NCI-H82 (cell line): ENCODE measurements around the gene SFSWAP.
"Not testable (repeated sequence)": the region's sequence is repeated elsewhere in the genome, so short reads cannot be mapped to it uniquely, and the experiment has no call there.

ENCODE experiments used
- DNase-seq: peaks from one replicate; lab custom pipeline; 2025; lab: John Stamatoyannopoulos, UW

Gene SFSWAP

DNA sequence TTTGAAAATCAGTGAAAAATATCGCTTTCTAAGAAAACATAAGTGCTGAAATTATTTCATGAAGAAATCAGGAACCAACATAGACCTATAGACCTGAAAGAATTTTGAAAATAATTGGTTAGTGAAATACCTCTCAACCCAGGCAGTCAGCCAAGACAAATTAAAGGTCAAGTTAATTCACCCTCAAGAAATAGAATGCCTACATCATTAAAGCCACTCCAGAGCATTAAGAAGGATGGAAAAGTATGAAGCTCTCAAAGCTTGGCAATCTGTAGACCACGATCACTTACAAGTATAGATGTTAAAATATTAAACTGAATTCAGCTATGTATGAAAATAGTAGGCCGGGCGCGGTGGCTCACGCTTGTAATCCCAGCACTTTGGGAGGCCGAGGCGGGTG, 48.3 kb downstream of the SFSWAP start:
- no peak for DNase-seq

DNA sequence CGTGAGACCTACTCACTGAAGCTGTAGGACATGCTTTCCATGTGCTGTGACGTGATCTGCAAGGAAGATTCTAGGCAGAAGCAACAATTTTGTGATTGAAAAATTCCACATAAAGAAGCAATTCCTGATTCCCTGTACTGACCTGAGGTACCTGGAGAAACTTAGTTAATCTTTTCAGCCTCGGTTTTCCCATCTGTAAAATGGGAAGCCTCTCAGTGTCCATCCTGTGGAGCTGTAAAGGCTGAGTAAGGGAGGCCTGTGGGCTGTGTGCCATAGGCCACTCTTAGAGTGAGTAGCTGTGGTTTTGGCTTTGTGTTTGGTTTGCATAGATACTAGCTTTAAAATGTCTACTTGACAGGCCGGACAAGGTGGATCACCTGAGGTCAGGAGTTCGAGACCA, 50.7 kb downstream of the SFSWAP start:
- DNase-seq, result no peak

DNA sequence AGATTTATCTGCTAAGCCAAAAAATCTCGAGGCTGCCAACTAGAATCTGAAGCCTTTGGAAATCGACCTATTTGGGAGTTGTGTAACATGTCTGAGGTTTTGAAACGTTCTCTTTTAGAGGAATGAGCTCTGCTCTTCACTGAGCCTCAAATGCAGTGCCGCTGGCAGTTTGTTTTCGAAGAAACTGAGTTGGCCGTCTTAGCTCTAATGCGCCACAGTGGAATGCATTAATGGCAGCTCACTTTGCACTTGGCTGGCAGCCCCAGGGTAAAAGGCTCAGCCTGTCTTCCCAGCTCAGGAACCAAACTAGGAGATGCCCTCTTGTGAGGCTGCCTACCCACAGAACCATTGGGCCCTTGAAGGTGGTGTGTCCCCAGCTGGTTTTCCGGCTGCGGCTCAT, 53.8 kb downstream of the SFSWAP start:
- DNase-seq, result no peak

DNA sequence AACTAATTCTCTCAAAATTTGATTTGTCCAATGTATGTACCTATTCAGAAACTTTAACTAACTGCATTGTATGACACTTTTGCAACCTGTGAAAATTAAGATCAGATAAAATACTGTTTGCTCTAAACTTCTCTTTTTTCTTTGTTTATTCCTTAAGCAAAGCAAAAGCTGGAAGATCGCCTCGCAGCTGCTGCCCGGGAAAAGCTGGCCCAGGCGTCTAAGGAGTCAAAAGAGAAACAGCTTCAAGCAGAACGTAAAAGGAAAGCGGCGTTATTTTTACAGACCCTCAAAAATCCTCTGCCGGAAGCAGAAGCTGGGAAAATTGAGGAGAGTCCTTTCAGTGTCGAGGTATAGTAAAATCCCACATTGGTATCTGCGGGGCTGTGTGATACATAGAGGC, 55.1 kb downstream of the SFSWAP start:
- DNase-seq, result no peak

DNA sequence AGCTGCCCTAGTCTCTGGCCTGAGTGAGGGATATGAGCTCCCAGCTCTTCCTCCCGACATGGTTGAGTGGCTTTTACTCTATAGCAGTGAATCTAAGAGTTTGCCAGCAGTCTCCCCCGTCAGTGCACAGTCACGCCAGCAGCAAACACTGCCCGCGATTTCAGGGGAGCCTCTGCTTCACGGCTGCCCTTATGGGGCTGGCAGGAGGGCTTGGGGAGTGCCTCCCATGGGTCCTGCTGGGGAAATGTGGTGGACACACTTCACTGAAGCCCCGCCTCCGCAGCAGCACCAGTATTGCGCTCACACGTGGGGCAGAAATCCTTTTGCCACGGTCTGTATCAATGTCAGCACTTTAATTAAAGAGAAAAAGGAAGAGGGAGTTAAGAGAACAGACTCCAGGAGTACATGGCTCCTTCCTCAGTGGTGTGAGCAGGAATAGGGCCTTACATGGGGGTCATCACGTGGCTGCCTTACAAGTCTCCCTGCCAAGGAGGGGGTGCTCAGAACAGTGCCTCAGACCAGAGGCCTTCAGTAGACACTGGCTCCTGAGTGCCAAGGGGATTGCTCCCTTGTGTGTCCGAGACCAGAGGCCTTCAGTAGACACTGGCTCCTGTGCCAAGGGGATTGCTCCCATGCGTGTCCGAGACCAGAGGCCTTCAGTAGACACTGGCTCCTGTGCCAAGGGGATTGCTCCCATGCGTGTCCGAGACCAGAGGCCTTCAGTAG, 55.7 kb downstream of the SFSWAP start:
- no peak for DNase-seq

DNA sequence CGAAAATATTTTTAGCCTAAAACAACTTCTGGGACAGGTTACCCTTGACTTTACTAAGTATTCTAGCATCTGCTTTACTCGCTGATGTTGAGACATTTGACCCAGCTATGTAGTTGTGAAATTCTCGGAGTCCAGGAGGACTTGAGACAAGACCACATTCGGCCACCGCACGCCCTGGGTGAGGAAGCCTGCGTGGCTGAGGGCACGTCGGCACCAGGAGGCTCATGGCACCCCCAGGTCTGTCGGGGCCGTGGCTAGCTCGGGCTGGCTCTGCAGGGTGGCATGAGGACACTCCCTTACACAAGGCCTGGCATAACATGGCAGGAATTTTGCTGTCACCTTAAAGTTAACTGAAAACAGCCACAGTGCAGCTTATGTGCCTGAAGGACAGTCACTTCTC, 59.2 kb downstream of the SFSWAP start:
- DNase-seq, result no peak

DNA sequence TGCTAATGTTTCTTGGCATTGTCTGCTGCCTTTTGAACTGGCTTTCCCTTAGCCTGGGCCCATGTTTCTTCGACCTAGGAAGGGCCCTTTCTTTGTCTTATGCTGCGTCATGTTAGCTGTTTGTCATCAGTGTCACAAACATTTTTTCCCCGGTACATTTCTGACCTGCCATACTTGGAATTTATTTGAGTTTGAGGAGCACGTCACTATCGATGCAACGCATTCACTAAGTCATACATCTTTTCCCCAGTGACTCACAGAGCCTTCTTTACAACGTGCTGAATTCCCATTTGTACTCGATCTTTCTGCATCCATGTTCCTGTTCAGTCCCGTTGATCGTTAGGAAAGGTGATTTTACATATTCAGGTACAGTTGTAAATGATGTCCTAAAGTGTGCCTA, 61.1 kb downstream of the SFSWAP start:
- no peak for DNase-seq

DNA sequence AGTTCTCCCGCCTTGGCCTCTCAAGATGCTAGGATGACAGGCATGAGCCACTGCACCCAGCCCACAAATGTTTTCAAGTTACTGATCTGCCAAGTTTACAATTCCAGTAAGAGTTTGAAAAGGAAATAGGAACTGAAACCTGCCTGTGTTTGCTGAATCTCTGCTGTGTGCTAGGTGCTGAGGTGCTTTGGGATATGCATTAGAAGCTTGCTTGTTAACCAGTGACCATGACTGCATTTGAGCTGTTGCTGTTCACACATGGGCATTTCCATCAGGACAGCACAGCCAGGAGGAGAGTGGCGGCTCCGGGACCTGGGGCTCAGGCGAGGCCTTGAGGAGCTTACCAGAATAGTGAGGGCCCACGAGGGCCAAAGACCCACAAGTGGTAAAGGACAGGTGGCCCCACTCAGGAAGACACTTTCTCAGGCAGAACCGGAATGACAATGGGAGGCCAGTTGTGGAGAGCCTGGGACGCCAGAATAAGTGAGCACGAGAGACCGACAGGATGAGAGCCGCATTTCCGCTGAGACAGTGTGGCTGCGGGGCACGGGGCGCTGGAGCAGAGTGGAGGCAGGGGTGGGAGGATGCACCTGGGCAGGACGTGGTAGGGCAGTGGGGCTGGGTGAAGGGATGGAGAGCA, 62.8 kb downstream of the SFSWAP start:
- no peak for DNase-seq

DNA sequence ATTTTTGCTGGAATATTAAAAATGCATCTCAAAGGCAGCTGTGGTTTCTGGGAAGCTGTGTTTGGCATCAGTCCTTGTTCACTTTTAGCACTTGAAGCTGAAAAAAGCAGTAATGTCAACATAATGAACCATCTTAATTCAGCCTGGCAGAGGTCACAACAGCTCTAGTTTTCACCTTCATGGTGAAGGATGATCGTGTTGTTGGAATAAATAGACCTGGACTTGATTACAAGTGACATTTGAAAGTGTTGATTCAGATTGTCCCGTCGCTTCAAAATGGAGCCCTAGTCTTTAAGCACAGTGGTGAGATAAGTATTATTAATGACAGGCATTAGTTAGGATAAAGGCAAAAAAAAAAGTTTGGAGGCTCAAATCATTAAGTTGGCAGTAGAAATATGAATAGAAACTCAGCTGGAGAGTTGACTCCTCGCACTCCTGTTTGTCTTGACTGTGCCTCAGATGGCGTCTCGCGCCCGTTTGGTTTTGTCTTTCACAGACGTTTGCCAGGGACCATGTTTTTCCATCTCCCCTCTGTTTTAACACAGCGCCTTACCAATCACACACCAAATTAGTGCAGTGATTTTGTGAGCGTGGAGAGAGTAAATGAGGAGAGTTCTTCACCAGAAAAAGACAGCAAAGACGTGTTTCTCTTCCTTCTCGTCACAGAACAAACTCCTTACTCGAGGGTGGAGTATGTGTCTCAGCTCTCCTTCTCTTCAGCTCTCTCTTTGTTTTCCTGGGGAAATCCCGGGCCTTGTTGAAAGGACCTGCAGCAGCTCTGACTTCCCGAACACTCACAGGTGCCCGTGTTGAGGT, 63.9 kb downstream of the SFSWAP start:
- DNase-seq, result no peak

DNA sequence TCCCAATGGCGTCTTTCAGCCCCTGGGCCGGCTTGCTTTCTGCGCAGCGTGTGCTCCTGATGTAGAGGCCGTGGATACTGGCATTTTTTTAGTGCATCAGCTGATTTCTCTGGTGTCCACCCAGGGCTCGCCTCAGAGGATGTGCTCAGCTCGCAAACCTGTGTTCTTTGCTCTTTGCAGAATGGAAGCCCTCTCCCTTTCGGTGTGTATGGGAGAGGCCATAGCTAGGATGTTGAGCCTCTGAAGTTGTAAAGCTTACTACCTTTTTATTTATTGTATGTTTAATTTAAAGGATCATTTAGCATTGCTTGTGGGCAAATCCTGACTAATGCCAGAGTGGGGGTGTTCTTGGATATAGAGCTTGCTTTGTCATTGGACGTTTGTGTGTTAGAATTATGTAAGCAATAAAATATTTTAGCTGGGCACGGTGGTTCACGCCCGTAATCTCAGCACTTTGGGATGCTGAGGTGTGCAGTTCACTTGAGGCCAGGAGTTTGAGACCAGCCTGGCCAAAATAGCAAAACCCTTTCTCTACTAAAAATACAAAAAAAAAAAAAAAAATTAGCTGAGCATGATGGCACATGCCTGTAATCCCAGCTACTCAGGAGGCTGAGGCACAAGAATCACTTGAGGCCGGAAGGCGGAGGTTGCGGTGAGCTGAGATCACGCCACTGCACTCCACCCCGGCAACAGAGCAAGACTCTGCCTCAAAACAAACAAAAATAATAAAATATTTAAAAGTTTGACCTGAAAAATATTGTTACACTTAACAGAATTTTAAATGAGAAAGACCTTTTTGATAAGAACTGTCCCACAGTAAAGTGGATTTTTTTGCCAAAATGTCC, 64.7 kb downstream of the SFSWAP start:
- DNase-seq, result no peak

DNA sequence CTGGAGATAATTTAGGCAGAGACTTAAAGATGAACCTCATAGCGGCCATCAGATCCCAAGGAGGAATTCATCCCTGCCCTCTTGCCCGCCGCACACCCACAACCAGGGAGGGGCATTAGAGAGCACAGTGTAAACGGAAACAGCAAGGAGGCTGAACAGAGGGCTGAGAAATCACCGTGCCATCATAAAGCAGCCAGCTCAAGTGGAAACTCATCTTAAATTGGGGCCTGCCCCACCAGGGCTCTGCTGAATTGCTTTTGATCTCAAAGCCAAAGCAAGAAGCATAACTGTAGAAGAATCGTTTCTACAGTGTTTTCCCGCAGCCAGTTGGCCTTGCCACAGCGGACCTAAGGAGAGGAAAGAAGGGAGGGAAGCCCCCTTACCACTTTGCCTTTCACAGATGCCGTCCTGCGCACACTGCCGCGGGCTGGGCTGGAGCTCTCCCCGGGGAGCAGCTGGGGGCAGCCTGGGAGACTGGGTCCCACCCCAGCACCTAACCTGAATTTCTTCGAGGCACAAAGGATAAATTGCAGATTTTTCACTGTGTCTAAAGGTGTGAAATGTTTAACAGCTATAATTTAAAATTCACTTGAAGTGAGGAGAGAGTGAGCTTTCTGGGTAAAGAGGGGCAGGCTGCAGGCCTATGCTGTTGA, 65.5 kb downstream of the SFSWAP start:
- no peak for DNase-seq

DNA sequence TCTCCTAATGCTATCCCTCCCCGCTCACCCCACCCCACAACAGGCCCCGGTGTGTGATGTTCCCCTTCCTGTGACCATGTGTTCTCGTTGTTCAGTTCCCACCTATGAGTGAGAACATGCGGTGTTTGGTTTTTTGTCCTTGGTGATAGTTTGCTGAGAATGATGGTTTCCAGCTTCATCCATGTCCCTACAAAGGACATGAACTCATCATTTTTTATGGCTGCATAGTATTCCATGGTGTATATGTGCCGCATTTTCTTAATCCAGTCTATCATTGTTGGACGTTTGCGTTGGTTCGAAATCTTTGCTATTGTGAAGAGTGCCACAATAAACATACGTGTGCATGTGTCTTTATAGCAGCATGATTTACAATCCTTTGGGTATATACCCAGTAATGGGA, 66.4 kb downstream of the SFSWAP start:
- DNase-seq, result not testable (repeated sequence)

DNA sequence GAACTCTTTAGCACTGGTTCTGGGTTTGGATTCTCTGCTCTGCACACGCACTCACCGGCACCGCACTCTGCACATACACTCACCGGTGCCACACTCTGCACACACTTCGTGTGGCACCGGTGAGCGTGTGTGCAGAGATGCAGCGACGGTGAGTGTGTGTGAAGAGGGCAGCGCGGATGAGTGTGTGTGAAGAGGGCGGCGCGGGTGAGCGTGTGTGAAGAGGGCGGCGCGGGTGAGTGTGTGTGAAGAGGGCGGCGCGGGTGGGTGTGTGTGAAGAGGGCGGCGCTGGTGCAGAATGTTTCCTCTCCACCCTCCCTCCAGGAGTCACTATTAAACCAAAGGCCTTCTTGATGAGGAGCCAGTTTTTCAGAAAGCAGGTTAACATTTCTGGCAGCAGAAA, 68.1 kb downstream of the SFSWAP start:
- no peak for DNase-seq

DNA sequence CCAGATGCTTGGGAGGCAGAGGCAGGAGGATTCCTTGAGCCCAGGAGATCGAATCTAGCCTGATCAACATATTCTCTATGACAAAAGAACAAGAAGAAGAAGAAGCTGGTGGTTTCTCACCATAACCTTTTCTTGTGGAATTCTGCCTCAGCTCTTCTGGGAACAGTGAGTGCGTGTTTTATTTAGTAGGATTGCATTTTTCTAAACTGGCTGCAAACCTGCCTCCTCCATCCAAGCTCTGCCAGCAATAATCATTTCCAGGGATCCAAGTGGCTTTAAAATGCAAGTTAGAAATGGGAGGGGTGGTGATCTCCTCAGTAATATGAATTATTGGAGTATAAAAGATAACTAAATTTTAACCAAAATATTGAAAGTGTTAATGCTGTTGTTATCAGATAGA, 71.2 kb downstream of the SFSWAP start:
- no peak for DNase-seq

DNA sequence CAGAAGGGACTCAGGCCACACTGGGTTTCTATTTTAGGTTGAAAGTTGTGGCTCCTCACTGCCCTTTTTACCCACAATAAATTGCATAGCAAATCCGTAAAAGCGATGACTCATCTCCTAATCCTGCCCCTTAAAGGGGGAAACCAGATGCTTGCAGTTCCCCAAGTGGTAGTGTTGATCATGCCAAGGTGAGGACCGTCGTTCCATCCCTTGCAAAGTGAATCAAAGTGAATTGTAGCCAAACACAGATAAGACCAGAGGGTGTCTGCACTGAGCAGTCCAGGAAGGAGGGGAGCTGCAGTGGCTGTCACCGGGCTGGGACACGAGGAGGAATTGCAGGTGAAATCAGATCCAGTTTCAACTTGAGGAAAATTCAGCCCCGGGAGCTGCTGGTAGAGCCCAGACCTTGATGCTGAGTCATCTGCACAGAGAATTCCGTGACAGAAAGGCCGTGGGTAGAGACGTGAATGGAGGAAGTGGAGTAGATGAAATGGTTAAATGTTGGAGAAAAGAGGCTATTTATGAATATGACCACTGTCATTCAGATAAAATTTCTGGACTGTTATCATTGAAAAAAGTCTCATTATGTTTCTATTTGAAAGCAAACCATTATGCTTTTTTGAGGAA, 73.1 kb downstream of the SFSWAP start:
- DNase-seq, result peak; percentile 33

DNA sequence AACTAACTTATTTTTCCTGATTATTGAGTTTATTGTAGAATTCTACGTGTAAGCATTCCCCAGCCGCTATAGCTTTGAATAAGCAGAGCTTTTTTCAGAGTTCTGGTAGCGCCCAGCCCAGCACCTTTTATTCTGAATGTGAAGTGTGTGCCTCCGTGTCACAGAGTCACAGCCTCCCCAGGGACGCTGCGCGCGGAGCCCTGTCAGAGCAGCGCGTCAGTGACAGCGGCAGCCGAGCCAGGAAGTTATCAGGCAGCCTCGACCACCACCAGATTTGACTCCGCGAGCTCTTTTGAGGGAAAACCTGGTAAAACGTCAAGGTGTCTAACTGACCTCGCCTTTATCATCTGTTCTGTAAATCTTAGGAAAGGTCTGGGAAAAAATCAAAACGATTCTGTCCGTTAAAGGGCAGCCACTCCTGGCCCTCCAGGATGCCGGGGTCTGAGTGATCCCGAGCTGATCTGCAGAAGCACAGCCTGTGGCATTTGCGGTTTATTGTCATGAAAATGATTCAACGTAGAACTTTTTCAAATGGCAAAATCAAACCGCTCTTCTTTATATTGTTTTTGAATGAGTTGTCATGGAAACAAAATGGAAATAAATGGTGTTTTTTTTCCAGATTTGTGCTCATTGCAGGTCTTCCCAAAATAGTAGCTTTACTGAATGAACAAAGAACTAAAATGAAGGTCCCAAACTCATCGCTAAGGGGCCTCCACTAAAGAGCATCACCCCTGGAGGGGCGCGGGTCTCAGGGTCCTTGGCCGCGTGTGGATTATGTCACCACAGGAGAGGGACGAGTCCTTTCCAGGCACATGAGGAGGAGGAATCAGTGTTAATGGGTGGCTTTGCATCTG, 74.2 kb downstream of the SFSWAP start:
- DNase-seq, result no peak

DNA sequence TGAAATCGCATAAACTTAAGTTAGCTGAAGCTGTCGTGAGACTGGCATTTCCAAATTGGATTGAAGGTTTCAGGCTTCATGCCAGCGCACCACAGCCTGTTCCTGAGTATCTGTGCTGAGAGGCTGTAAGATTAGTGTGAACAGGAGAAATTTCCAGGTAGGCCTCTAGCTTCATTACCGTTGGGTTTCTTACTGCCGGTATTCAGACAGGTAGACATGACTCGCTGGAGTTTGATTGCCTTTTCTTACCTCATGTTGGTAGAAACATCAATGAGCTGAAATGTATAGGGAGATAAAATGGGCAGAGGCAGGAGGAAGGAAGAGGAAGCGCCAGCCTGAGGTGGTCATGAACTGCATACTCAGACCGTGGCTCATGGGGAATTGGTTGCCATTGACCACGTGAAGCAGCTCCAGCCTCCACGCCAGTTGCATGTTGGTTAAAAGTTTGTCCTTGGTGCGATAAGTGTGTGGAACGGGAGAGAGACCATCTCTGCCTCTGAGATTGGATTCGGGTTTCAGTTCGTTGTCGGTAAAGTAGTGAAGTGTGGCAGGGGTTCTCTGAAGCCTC, 75.0 kb downstream of the SFSWAP start:
- DNase-seq, result peak; percentile 19

DNA sequence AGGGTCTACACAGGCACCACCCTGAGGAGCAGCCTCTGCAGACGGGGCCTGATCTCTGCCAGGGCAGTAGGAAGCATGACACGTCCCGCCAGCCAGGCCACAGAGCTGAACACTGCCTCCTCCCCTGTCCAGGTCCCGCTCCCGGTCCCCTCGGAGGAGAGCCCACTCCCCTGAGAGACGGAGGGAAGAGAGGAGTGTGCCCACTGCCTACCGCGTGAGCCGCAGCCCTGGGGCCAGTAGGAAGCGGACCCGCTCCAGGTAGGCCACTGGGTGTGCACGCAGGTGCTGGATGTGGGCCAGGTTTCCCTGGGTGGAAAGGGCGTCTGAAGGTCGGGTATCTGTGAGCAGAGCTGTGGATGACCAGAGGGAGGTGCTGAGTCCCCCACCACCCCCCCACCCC, 75.4 kb downstream of the SFSWAP start:
- DNase-seq, result no peak

DNA sequence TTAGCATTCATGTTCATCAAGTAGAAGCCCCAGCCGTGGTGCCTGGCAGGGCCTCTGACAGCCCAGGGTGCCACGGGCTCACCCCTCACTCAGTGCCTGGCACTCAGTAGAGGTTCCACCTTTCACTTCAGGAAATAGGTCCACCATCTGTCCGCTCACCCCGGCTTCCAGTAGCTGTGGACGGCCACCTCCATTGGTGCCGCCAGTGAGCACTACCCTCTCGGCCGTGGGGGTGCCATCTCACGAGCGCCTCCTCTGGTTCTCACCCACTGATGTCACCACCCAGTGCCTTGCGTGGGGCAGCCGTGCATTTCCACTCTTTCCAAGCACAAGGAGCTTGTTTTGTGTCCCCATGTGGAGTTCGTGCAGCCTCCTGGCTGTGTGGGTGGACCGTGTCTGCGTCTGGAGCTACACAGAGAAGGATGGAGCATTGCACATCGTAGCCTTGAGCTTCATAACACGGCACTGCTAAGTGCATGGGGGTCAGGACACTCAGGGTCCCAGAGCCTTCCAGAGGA, 76.3 kb downstream of the SFSWAP start:
- no peak for DNase-seq

DNA sequence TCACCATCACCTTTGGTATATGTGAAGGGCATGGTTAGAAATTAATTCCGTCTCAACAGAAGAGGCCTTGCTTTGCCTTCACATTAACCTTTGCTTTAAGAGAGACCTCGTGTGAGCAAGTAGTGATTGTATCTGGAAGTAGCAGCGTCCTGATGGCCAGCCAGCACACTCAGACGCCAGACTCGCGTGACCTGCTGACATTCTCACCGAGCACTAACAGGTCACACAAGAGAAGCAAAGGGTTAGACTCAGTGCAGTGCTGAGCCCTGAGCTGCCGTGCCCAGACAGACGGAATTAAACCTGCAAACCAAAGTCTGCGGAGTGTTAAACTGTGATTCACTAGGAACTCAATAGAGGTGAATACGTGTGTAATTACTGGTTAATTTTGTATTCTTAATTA, 77.2 kb downstream of the SFSWAP start:
- DNase-seq, result no peak
